GM21576 (cell line): ENCODE results near the gene ACKR3.

Experiments used
- ATAC-seq: cut with Tn5 transposase; IDR thresholded peaks from one replicate; pipeline ENCODE4 v1.9.1; 2021; ENCODE audit warnings: mild to moderate bottlenecking, moderate library complexity; ENCODE audit not compliant: unreplicated experiment

The ACKR3 gene

GRCh38 chr2:236606023-236606422 lies 36.4 kb downstream of the ACKR3 start:
- ATAC-seq, result no peak

DNA sequence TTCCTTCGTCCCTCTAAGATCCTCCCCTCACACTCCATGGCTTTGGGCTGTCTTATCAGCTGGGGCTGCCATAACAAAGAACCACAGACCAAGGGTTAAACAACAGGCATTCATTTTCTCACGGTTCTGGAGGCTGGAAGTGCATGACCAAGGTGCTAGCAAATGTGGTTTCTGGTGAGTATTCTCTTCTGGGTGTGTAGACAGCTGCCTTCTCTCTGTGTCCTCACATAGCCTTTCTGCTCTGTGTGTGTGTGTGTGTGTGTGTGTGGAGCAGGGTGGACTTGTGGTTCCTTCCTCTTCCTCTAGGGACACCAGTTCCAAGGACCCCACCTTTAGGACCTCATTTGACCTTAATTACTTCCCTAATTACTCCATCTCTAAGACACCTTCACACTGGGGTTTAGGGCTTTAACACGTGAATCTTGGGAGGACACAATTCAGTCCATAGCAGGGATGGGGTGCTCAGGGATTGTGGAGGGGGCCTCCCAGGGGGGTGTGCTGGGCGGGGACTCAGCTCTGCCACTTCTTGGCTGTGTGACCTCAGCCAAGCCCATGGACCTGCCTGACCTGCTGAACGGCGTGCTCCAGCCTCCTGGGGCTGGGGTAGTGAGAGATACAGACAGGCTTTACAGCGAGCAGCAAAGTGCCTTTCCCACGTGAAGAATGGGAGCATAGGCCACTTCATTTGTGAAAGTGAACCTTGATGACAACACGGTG lies 38.0 kb downstream of the ACKR3 start:
- ATAC-seq, result no peak

- ATAC-seq, result no peak
Observed at GRCh38 chr2:236608188-236608525, 38.5 kb downstream of the ACKR3 start.

GRCh38 chr2:236608710-236609109 lies 39.1 kb downstream of the ACKR3 start:
- no peak for ATAC-seq

DNA sequence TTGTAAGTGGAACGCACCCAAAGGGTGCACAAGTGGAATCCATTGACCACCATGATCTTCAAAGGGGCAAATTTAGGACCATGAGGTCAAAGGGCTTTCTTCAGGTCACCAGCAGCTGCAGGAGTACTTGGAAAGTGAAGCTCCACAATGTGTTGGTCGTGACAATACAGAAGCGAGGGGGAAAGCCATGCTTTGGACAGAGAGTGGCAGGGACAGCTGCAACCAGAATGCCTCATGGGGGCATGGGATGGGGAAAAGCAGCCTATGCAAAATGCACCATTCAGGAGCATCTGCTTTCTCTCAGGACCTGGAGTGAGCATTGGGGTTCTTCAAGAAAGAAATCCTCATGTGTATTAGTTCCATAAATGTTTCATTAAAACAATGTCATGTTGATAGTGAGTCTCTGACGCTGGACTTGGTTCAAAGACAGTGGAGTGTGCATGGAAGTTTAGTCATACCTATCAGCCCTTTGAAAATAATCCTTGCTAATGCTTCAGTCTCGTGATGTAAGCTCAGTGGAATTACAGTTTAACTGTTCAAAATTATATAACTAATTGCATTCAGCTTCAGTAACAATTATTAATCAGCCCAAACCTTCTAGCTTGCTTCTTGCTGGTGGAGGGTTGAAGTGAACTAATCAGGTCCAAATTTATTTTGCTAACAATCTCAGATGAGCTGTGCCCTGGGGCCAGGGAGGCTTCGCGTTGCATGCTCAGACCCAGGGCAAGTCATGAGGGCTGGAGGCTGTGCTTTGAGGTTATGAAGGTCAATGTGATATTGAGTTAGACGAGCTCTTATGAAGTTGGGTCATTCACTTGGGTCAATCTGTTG lies 41.6 kb downstream of the ACKR3 start:
- ATAC-seq, result no peak

GRCh38 chr2:236612737-236613136 lies 43.1 kb downstream of the ACKR3 start:
- no peak for ATAC-seq

DNA sequence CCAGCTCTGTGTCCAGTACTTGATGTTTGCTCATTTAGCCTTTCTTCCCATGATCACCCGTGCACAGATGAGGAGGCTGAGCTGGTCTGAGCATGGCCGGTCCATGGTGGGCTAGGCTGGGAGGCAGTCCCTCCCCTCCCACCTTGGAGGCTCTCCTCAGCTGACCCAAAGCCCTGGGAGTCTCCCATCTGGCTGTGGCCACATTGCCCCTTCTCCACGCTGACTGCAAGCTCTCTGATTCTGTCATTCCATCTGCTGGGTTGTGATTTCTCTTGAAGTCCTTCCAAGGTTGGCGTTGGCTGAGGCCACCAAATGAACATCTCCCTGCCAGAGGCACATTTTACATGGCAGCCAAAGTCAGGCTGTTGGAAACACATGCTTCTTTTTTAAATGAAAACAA lies 44.0 kb downstream of the ACKR3 start:
- no peak for ATAC-seq

DNA sequence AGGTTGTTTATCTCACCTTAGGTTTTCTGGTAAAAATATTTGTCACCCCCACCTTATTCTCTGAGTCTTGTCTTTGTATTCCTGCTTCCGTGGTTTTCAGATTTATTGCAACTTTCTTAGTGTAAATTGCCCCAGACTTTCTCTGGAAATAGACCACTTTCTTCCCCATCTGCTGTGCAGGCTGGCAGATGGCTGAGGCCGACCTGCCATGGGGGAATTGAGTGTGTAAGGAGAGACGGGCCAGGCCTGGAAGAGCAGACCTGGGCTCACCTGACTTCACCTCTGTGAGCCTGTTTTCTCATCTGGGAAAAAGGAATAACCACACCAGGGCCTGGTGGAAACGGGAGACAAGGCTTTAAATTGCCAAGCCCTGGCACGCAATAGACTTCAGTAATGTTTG lies 44.9 kb downstream of the ACKR3 start:
- ATAC-seq, result no peak

DNA sequence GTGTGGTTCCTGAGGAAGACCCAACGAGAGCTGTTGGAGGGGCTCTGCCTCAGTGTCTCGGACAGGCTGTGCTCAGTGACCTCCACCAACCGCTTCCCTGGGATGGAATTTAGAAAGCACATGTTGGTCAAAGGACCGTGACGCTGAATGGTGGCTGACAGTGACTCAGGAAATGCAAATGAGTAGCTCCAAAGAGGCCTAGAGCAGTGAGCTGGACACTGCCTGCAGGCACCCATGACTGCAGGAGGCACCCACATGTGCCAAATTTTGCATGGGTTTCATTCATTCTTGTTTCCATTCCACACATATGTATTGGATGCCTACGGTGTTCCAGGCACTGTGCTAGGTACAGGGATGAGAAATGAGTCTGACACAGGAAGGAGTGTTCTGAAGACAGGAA lies 46.4 kb downstream of the ACKR3 start:
- ATAC-seq, result no peak

DNA sequence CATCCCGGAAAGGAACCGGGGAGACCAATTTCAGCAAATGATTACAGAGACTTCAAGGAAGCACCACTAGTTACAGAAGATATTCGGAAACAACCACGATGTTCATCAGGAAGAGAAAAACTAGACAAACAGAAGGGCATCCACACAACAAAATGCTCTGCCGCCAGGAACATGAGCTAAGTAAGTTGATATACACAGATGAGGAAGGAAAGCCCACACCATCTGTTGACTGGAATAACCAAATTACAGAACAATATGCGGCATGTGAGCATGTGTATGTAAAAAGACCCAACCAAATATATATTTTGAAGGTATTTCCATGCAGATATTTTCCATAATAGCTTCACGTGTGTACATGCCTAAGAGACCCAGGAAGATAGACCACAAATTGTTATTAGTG lies 47.0 kb downstream of the ACKR3 start:
- no peak for ATAC-seq

DNA sequence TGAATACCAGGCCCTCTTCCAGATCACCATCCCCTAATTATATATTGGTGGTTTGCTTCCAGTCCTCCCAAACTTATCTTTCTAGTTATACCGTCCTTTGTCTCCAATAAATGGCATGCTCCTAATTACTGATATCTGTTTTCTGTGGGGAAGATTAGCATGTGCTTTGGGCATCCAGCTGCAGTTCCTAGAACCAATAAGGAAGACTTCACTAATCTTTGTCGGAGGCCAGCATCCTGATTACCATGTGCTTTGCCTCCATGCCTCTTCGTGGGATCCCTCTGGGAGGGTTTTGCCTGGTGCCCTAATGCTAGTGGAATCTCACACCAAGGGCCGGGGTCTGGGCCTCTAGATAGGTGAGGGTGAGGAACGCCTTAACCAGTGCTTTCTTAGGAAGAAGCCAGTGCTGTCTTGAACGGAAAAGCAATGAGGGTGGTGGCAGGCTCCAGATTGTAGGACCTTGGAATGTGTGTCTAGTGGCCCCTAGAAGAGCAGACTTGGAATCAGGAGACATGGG lies 47.7 kb downstream of the ACKR3 start:
- no peak for ATAC-seq

DNA sequence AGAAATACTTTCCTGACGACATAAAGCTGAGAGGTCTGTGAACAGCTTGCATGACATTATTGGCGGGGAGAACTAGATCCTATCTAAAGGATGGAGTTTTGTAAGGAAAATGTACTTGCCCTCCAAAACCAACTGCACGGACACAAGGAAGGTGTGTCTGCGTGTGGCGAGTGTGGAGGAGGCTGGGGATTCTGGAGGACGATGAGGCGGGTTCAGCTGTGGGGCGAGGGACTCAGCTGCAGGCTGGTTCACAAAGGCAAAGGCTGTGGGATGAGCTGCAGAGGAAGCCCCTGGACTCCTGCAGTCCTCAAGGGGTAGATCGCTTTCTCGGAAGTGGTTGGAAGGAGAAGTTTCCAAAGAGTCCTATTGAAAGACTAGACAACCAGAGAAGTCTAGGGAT lies 48.2 kb downstream of the ACKR3 start:
- ATAC-seq, result no peak

- ATAC-seq, result no peak
Observed at GRCh38 chr2:236618370-236618769, 48.7 kb downstream of the ACKR3 start.

DNA sequence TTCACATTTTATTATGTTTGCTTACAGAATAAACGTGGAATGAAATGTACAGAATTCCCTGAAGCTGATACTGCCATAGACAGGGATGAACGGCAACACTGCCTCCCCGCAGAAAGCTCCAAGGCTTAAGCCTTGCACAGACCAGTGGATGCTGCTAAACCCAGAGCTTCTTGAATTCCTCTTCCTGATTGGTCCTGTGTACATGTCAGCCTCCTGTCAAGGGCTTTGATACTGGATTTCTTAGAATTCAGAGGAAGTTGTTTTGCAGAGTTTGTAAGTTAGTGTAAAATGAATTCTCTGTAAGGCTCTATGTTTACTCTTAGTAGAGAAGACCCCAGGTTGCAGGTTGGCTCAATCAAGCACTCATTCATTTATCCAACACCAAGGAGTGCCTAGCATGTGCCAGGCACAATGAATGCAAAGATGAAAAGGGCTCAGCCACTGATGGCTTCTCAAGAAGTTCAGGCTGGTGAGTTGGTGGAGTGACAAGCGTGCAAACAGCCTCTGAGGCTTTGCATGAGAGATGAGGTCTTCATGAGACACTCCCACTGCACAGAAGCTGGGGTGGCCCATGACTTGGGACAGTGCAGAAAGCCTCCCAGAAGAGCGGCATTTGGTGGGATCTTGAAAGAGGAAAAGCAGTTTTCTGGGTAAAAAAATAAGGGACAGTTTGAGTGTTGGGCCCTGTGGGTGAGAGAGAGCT lies 50.4 kb downstream of the ACKR3 start:
- no peak for ATAC-seq

DNA sequence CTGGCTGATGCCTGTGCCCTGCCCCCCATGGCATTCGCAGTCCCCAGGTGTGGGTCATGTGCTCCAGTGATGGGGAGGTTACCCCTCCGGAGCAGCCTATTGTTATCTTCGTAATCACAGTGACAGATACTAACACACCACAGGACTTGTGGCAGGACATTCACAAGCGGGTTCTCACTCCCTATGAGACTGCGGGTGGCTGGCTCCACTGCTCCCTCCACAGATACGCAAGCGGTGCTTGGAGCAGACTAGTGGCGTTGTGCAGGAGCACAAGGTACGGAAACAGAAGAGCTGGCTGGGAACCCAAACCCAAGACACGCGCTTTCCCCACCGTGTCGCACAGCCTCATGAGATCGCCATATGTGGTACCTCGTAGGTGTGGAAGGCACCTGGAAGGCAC lies 52.2 kb downstream of the ACKR3 start:
- ATAC-seq, result no peak

DNA sequence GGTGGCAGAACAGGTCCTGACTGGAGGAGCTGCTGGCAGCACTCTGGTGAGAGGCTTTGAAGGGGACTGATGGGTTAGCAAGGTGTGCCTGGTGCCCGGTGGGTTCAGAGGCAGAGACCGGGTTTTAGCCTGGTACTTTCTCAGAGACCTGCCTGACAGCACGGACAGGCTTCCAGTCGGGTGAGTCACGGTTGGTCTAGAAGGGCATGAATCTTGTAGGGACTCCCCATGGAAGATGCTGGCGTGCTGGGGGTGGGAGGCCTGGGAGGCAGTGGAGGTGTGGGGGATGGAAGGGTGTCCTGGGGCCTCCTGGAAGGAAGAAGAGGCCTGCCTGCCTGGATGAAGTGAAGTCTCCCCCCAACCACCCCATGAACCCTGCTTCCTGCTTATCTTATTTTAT lies 52.6 kb downstream of the ACKR3 start:
- ATAC-seq, result no peak

DNA sequence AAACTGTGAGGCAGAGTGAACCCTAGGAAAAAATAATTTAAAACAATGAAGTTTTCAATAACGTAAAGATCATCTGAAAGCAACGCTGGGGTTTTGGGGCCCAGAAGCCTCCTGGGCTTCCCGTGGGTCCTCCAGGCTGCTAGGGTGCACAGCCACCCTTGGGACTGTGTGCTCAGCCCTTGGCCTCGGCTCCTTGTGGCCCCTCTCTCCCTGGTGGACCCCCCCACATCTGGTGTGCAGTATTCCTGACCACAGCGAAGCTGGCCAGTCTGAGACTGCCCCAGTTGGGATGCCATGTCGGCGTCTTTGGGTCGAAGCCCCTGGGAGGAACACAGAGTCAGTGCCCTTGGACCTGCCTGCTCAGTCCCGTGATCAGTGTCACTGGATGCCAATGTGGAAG lies 53.0 kb downstream of the ACKR3 start:
- ATAC-seq, result no peak

DNA sequence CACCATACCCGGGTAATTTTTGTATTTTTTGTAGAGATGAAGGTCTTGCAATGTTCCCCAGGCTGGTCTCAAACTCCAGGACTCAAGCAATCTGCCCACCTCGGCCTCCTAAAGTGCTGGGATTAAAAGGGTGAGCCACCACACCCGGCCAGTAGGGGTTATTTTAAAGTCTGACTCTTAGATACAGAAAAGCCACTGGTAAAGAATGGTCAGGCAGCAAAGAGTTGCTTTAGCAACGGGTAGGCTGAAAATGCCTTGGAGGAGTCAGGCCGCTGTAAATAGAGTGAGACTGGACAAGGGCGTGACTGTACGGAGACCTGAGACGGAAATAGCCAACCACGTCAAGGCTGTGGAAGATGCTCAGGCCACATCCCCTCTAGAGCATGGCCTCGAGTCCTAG lies 54.2 kb downstream of the ACKR3 start:
- ATAC-seq, result no peak

- ATAC-seq, result no peak
Observed at GRCh38 chr2:236625156-236625690, 55.6 kb downstream of the ACKR3 start.

DNA sequence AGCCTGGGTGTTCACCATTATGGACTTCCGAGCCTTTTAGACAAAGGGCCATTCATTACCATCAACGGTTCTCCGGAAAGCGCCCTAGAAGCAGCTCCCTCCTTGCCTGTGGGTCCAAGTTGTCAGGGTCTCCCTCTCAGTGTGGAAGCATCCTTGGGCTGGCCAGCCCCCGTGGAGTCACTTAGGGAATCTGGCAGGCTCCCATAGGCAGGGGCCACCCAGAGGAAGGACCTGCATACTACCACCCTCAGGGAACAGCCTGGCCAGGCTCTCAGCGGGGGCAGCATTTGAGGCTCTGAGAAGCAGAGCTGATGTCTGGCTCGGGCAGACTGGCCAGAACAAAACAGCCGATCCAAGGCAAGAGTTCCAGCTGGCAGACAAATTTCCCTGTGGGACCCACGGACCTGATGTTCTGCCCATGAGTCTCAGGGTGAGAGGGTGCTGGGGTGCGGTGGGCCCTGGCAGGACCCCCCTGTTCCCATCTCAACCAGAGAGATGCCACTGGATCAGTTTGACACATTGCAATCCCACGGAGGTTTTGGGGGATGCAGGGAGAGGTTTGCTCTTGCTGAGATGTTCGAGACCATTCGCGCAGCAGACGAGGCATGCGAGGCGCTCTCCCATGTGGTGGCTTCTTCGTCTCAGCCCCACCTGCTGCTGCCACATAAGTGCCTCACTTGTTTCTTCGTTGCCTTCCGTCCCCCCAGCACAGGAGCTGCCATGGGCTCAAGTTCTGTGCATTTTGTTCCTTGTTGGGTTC lies 56.9 kb downstream of the ACKR3 start:
- ATAC-seq, result no peak

DNA sequence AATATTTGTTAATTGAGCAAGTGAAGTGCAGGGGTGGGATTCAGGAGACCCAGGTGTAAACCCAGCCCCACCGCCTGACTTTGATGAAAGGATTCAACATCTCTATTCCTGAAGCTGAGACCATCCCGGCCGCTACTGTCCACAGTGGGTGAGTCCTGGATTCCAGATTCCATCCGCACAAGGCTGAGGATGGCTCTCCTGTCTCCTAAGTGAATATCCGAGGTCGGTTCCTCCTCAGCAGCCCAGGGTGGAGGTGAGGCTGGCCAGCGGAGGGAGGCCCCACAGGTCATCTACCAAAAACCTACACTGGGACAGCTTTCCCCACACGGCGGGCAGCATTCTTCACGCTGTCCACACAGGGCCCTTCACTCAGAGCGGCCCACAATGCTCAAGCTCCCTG lies 57.6 kb downstream of the ACKR3 start:
- ATAC-seq, result no peak
